DOHH2 (cell line): ENCODE results near the gene EPS8L2.

Experiments
- EZH2phosphoT487 ChIP-seq: fragments of 200-600 bp; sonication (generic); IDR thresholded peaks from 2 replicates; pipeline ENCODE4 v1.6.1; 2017; ENCODE audit warnings: borderline replicate concordance, mild to moderate bottlenecking, antibody characterized with exemption, low read length, moderate library complexity, mixed read lengths
- TF ChIP-seq, protein P1 (sequence below): fragments of 200-600 bp; sonication (generic); IDR thresholded peaks from one replicate; pipeline ENCODE4 v1.5.1; 2014; ENCODE audit warnings: antibody characterized with exemption, mild to moderate bottlenecking, low read depth, low read length; ENCODE audit not compliant: poor library complexity, severe bottlenecking

DNA sequence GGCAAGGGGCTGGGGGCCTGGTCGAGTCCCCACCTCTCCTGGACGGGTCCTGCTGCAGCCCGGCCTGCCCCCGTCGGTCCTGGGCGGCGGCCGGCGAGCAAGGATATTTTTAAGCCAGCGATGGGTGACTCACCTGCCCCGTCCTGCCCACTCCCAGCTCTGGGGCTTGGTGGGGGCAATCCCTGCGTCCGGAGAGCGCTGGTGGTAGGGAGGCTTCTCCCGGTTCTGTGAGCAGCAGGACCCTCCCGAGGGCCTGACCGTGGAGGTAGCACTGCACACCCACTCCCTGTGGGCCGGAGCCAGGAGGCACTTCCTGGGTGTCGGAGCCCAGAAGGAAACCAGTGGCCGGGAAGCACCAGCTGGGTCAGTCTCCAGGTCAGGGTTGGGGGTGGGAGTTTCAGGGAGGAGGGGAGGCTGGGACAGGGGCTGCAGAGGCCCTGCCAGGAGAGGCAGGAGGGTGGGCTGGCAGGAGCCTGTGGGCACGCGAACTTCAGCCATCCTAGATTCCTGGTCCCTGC, 467 bp downstream of the EPS8L2 start:
- TF ChIP-seq, protein P1, sequence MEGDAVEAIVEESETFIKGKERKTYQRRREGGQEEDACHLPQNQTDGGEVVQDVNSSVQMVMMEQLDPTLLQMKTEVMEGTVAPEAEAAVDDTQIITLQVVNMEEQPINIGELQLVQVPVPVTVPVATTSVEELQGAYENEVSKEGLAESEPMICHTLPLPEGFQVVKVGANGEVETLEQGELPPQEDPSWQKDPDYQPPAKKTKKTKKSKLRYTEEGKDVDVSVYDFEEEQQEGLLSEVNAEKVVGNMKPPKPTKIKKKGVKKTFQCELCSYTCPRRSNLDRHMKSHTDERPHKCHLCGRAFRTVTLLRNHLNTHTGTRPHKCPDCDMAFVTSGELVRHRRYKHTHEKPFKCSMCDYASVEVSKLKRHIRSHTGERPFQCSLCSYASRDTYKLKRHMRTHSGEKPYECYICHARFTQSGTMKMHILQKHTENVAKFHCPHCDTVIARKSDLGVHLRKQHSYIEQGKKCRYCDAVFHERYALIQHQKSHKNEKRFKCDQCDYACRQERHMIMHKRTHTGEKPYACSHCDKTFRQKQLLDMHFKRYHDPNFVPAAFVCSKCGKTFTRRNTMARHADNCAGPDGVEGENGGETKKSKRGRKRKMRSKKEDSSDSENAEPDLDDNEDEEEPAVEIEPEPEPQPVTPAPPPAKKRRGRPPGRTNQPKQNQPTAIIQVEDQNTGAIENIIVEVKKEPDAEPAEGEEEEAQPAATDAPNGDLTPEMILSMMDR, result no peak
- TF ChIP-seq EZH2phosphoT487, result no peak
